Fibroblast of skin of right biceps (primary cell): ENCODE results near the gene DNAAF8.
A peak's percentile ranks its signal among the peaks of the same experiment; 100 is the strongest.

ENCODE experiments used
- DNase-seq: peaks from one replicate; pipeline ENCODE4 v3.0.0-alpha.2; 2013

DNAAF8 gene

GRCh38 chr16:4695473-4696171 lies 38.7 kb upstream of the DNAAF8 start:
- DNase-seq: no peak

GRCh38 chr16:4696172-4696904 lies 38.0 kb upstream of the DNAAF8 start:
- DNase-seq: no peak

GRCh38 chr16:4696905-4697847 lies 37.2 kb upstream of the DNAAF8 start:
- DNase-seq: no peak

- DNase-seq: no peak
These were observed 36.5 kb upstream of the DNAAF8 start for GRCh38 chr16:4697848-4698291.

- no peak for DNase-seq
These were observed 35.9 kb upstream of the DNAAF8 start for GRCh38 chr16:4698321-4699045.

GRCh38 chr16:4699046-4699556 lies 35.2 kb upstream of the DNAAF8 start:
- no peak for DNase-seq

GRCh38 chr16:4700380-4700996 lies 33.8 kb upstream of the DNAAF8 start:
- no peak for DNase-seq

GRCh38 chr16:4700997-4701743 lies 33.2 kb upstream of the DNAAF8 start:
- no peak for DNase-seq

GRCh38 chr16:4701791-4702465 lies 32.4 kb upstream of the DNAAF8 start:
- no peak for DNase-seq

GRCh38 chr16:4702466-4702808 lies 31.9 kb upstream of the DNAAF8 start:
- DNase-seq: no peak

- DNase-seq: no peak
These were observed 30.4 kb upstream of the DNAAF8 start for GRCh38 chr16:4703906-4704305.

- no peak for DNase-seq
These were observed 29.8 kb upstream of the DNAAF8 start for GRCh38 chr16:4704491-4704890.

- no peak for DNase-seq
These were observed 29.4 kb upstream of the DNAAF8 start for GRCh38 chr16:4704913-4705312.

- DNase-seq: no peak
These were observed 27.5 kb upstream of the DNAAF8 start for GRCh38 chr16:4706871-4707270.

GRCh38 chr16:4709481-4709880 lies 24.9 kb upstream of the DNAAF8 start:
- peak; percentile 22 for DNase-seq

- DNase-seq: no peak
These were observed 20.5 kb upstream of the DNAAF8 start for GRCh38 chr16:4713663-4714501.

GRCh38 chr16:4714996-4715395 lies 19.3 kb upstream of the DNAAF8 start:
- no peak for DNase-seq

GRCh38 chr16:4718466-4718865 lies 15.9 kb upstream of the DNAAF8 start:
- DNase-seq: no peak

GRCh38 chr16:4723071-4723767 lies 11.1 kb upstream of the DNAAF8 start:
- no peak for DNase-seq
